Measurements from ENCODE around the gene WDHD1.

WDHD1 gene

GRCh38 chr14:55005071-55005470 lies 21.8 kb downstream of the WDHD1 start:
- TF ChIP-seq REST (IDR thresholded peaks at IDR 0.05; ENCODE audit: insufficient read depth in 1 of 2, low read depth in 2 of 2, low read length in 2 of 2), result no peak
- TF ChIP-seq TAF1 (IDR thresholded peaks at IDR 0.05; ENCODE audit: borderline replicate concordance, insufficient read depth, low read length), result no peak
- no peak for TF ChIP-seq FOXP2 (optimal IDR thresholded peaks at IDR 0.05; ENCODE audit: borderline replicate concordance, extremely low read depth, extremely low read length, insufficient read depth)
- TF ChIP-seq POLR2AphosphoS5 (IDR thresholded peaks at IDR 0.05; ENCODE audit: low read depth, low read length), result no peak
- no peak for TF ChIP-seq SIN3A (IDR thresholded peaks at IDR 0.05; ENCODE audit: borderline replicate concordance, insufficient read depth, low read length)

- TF ChIP-seq FOXP2 (optimal IDR thresholded peaks at IDR 0.05; ENCODE audit: borderline replicate concordance, extremely low read depth, extremely low read length, insufficient read depth) (no peak), POLR2AphosphoS5 (IDR thresholded peaks at IDR 0.05; ENCODE audit: low read depth, low read length) (no peak), SIN3A (IDR thresholded peaks at IDR 0.05; ENCODE audit: borderline replicate concordance, insufficient read depth, low read length) (no peak), REST (IDR thresholded peaks at IDR 0.05; ENCODE audit: insufficient read depth in 1 of 2, low read depth in 2 of 2, low read length in 2 of 2) (no peak)
Observed at GRCh38 chr14:55000381-55000780, 26.5 kb downstream of the WDHD1 start.

- TF ChIP-seq POLR2AphosphoS5 (IDR thresholded peaks at IDR 0.05; ENCODE audit: low read depth, low read length), result no peak
- TF ChIP-seq SIN3A (IDR thresholded peaks at IDR 0.05; ENCODE audit: borderline replicate concordance, insufficient read depth, low read length), result no peak
- no peak for TF ChIP-seq TAF1 (IDR thresholded peaks at IDR 0.05; ENCODE audit: borderline replicate concordance, insufficient read depth, low read length)
- TF ChIP-seq FOXP2 (optimal IDR thresholded peaks at IDR 0.05; ENCODE audit: borderline replicate concordance, extremely low read depth, extremely low read length, insufficient read depth), result no peak
- no peak for TF ChIP-seq REST (IDR thresholded peaks at IDR 0.05; ENCODE audit: insufficient read depth in 1 of 2, low read depth in 2 of 2, low read length in 2 of 2)
Observed at GRCh38 chr14:54985156-54985555, 41.7 kb downstream of the WDHD1 start.

- TF ChIP-seq TAF1 (IDR thresholded peaks at IDR 0.05; ENCODE audit: borderline replicate concordance, insufficient read depth, low read length) (no peak), FOXP2 (optimal IDR thresholded peaks at IDR 0.05; ENCODE audit: borderline replicate concordance, extremely low read depth, extremely low read length, insufficient read depth) (no peak), REST (IDR thresholded peaks at IDR 0.05; ENCODE audit: insufficient read depth in 1 of 2, low read depth in 2 of 2, low read length in 2 of 2) (no peak), SIN3A (IDR thresholded peaks at IDR 0.05; ENCODE audit: borderline replicate concordance, insufficient read depth, low read length) (no peak), POLR2AphosphoS5 (IDR thresholded peaks at IDR 0.05; ENCODE audit: low read depth, low read length) (no peak)
Observed at GRCh38 chr14:54981698-54982097, 45.2 kb downstream of the WDHD1 start.

- TF ChIP-seq REST (IDR thresholded peaks at IDR 0.05; ENCODE audit: insufficient read depth in 1 of 2, low read depth in 2 of 2, low read length in 2 of 2) (no peak), SIN3A (IDR thresholded peaks at IDR 0.05; ENCODE audit: borderline replicate concordance, insufficient read depth, low read length) (no peak), FOXP2 (optimal IDR thresholded peaks at IDR 0.05; ENCODE audit: borderline replicate concordance, extremely low read depth, extremely low read length, insufficient read depth) (no peak), TAF1 (IDR thresholded peaks at IDR 0.05; ENCODE audit: borderline replicate concordance, insufficient read depth, low read length) (no peak), POLR2AphosphoS5 (IDR thresholded peaks at IDR 0.05; ENCODE audit: low read depth, low read length) (no peak)
Observed at GRCh38 chr14:54979039-54979438, 47.9 kb downstream of the WDHD1 start.
